ENCODE results near the gene HSPA4. TPM values are rescaled to one million over a fixed set of nuclear protein-coding genes. Genes with fewer than 3 reads are reported as not detected.

Gene HSPA4
- total RNA-seq, 1 experiment from 2014 or later: 237 TPM

DNA sequence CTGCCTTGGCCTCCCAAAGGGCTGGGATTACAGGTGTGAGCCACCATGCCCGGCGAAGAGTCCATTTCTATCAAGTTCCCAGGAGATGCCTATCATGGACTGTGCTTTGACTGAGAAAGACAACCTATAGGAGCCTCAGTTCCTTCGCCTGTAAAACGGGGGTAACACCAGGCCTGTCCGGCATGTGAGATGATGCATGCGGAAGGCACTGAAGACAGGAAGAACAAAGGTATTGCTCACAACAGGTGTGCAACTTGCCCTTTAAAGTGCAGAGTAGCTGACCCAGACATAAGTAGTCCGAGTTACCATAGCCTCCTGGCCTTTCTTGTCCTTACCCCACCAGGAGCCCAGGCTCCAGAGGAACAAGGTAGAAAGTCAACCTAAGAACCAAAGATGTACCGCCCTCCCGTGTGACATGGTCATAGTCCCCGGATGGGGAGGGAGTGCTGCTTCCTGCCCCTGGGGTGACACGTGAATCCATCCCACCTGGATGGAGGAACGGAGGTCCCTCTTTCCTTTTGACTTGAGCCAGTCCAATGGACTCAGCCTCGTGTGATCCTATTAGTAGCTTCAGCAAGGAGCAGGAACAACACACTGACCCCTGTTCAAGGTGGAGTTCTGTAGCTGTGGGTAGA is 60.3 kb downstream of the HSPA4 start:
- no peak overlapping the region for H3K4me3 Mint-ChIP-seq (ENCODE audit: unreplicated experiment)
- intact Hi-C loops (cut with micrococcal nuclease; ENCODE audit: unreplicated experiment): no loop called here
- H3K9me3 Mint-ChIP-seq (ENCODE audit: unreplicated experiment): no peaks in the 10 kb centered on the region
- Histone ChIP-seq H3K4me3 (ENCODE audit: low read depth, low read length) (no peak overlapping the region), H3K9me3 (no peaks in the 10 kb centered on the region), H3K36me3 (ENCODE audit: control insufficient read depth, insufficient read depth, low read length) (no peaks in the 10 kb centered on the region), H3K27me3 (replicated peaks; ENCODE audit: control insufficient read depth, insufficient read depth, low read length) (no peaks in the 10 kb centered on the region), H3K4me1 (no peaks in the 10 kb centered on the region)
- no peak for DNase-seq
- H3K4me1 Mint-ChIP-seq (ENCODE audit: low read depth, unreplicated experiment): peaks cover 8% of the 10 kb centered on the region
- no TSS peak for BruUV-seq (replicated peaks)
- CTCF ChIA-PET: interaction anchor here (0.7 to 3.0 kb wide), 4 partner anchors 39 to 175 kb away, joined by 3 to 32 read pairs (median 5); no protein-coding TSS in a partner anchor
- H3K36me3 Mint-ChIP-seq (ENCODE audit: insufficient read depth, unreplicated experiment): peaks cover 11% of the 10 kb centered on the region
- TF ChIP-seq, protein P1, sequence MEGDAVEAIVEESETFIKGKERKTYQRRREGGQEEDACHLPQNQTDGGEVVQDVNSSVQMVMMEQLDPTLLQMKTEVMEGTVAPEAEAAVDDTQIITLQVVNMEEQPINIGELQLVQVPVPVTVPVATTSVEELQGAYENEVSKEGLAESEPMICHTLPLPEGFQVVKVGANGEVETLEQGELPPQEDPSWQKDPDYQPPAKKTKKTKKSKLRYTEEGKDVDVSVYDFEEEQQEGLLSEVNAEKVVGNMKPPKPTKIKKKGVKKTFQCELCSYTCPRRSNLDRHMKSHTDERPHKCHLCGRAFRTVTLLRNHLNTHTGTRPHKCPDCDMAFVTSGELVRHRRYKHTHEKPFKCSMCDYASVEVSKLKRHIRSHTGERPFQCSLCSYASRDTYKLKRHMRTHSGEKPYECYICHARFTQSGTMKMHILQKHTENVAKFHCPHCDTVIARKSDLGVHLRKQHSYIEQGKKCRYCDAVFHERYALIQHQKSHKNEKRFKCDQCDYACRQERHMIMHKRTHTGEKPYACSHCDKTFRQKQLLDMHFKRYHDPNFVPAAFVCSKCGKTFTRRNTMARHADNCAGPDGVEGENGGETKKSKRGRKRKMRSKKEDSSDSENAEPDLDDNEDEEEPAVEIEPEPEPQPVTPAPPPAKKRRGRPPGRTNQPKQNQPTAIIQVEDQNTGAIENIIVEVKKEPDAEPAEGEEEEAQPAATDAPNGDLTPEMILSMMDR (IDR thresholded peaks at IDR 0.05; ENCODE audit: insufficient read depth in 1 of 2, low read depth in 1 of 2, low read length in 1 of 2, severe bottlenecking in 1 of 2, unreplicated experiment in 1 of 2): no peak
- no peaks in the 10 kb centered on the region for H3K27me3 Mint-ChIP-seq (ENCODE audit: insufficient read depth, unreplicated experiment)
- no peak overlapping the region for H3K27ac Mint-ChIP-seq (ENCODE audit: unreplicated experiment)
- POLR2A ChIA-PET: interaction anchor here (0.7 kb wide), 1 partner anchor 136 kb away, joined by 7 read pairs; no protein-coding TSS in a partner anchor

DNA sequence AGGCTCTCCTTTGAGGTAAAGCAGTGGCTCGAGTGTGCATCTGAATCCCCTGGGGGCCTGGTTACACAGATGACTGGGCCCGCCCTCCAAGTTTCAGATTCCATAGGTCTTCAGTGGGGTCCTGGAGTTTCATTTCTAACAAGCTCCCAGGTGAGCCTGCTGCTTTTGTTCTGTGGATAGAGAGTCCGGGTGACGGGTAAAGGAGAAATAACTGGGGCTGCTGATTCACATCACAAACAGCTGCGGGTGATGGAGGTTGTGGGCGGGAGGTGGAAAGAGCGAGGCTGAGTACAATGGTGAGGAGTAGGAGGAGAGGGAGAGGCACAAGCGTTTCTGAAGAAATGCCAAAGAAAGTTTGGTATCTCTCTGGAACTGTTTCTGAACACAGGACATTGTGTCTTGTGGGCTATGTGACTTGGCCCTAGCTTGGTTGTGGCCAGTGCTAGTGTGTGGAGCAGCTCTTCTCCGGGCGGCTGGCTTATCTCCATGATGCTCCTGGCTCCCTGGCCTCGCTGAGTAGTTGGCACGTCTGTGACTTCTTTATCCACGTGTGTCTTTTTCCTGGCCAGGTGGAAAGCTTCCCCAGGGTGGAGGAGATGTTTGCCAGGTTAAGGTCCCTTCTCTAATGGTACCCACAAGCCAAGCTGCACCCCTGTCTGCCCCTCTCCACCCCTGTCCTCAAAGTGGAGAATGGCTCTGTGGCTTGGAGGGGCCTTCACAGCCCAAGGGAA is 61.7 kb downstream of the HSPA4 start:
- no peak for DNase-seq
- Mint-ChIP-seq H3K4me3 (ENCODE audit: unreplicated experiment) (no peak overlapping the region), H3K27me3 (ENCODE audit: insufficient read depth, unreplicated experiment) (no peaks in the 10 kb centered on the region), H3K9me3 (ENCODE audit: unreplicated experiment) (no peaks in the 10 kb centered on the region), H3K36me3 (ENCODE audit: insufficient read depth, unreplicated experiment) (peaks cover 3% of the 10 kb centered on the region), H3K27ac (ENCODE audit: unreplicated experiment) (no peak overlapping the region), H3K4me1 (ENCODE audit: low read depth, unreplicated experiment) (peaks cover 3% of the 10 kb centered on the region)
- Histone ChIP-seq H3K4me3 (ENCODE audit: low read depth, low read length) (no peak overlapping the region), H3K36me3 (ENCODE audit: control insufficient read depth, insufficient read depth, low read length) (no peaks in the 10 kb centered on the region), H3K4me1 (no peaks in the 10 kb centered on the region), H3K27me3 (replicated peaks; ENCODE audit: control insufficient read depth, insufficient read depth, low read length) (no peaks in the 10 kb centered on the region), H3K9me3 (no peaks in the 10 kb centered on the region)
- no TSS peak for BruUV-seq (replicated peaks)
- ChIA-PET POLR2A (no interaction called here), CTCF (interaction anchor here (0.5 to 2.8 kb wide), 3 partner anchors 134 to 926 kb away, joined by 3 to 20 read pairs (median 4); no protein-coding TSS in a partner anchor)
- intact Hi-C loops (cut with micrococcal nuclease; ENCODE audit: unreplicated experiment): no loop called here
- TF ChIP-seq, protein P1 (IDR thresholded peaks at IDR 0.05; ENCODE audit: insufficient read depth in 1 of 2, low read depth in 1 of 2, low read length in 1 of 2, severe bottlenecking in 1 of 2, unreplicated experiment in 1 of 2): no peak

DNA sequence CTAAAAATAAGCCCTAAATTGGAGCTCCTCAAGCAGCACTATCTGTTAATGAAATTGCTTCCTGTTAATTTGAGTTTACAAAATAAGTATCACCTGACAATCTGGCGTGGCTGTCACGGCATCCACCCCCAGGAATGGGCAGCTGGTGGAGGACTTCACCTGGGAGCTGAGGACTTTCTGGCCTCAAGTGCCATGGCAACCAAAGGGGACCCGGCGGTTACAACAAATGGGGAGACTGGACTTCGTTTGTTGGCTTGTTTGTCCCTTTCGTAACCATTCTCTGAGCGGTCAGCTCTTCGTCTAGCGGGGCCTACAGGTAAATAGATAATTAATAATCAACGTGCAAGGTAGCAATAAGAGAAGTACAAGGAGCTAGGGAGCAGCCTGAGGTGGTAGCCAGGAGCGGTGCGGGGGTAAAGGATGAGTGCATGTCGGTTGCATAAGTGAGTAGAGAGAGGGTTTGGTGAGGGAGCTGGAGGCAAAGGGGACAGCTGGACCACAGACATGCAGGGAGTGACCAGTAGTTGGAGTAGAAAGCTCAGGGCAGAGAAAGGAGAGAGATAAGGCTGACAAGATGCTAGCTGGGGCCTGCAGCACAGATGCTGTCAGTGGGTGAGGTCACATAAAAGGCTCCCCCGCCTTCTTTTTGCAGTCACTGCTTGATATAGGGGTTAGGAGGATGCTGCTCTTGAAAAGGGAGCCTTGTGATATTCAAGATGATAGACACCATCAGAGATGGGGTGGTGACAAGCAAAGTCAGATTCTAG is 62.5 kb downstream of the HSPA4 start:
- no TSS peak for BruUV-seq (replicated peaks)
- H3K9me3 Mint-ChIP-seq (ENCODE audit: unreplicated experiment): no peaks in the 10 kb centered on the region
- Histone ChIP-seq H3K27me3 (replicated peaks; ENCODE audit: control insufficient read depth, insufficient read depth, low read length) (no peaks in the 10 kb centered on the region), H3K4me1 (no peaks in the 10 kb centered on the region), H3K36me3 (ENCODE audit: control insufficient read depth, insufficient read depth, low read length) (no peaks in the 10 kb centered on the region), H3K4me3 (ENCODE audit: low read depth, low read length) (no peak overlapping the region), H3K9me3 (no peaks in the 10 kb centered on the region)
- intact Hi-C loops (cut with micrococcal nuclease; ENCODE audit: unreplicated experiment): no loop called here
- H3K4me1 Mint-ChIP-seq (ENCODE audit: low read depth, unreplicated experiment): no peaks in the 10 kb centered on the region
- ChIA-PET CTCF (interaction anchor here (1.0 to 2.8 kb wide), 2 partner anchors 133 to 206 kb away, joined by 4 to 20 read pairs; no protein-coding TSS in a partner anchor), POLR2A (no interaction called here)
- H3K36me3 Mint-ChIP-seq (ENCODE audit: insufficient read depth, unreplicated experiment): no peaks in the 10 kb centered on the region
- H3K27me3 Mint-ChIP-seq (ENCODE audit: insufficient read depth, unreplicated experiment): no peaks in the 10 kb centered on the region
- H3K4me3 Mint-ChIP-seq (ENCODE audit: unreplicated experiment): no peak overlapping the region
- TF ChIP-seq, protein P1 (IDR thresholded peaks at IDR 0.05; ENCODE audit: insufficient read depth in 1 of 2, low read depth in 1 of 2, low read length in 1 of 2, severe bottlenecking in 1 of 2, unreplicated experiment in 1 of 2): no peak
- H3K27ac Mint-ChIP-seq (ENCODE audit: unreplicated experiment): no peak overlapping the region
- no peak for DNase-seq

All from Caco-2 (cell line).